GM18498 (cell line): ENCODE measurements around the gene B4GALNT3.

Experiments used
- ATAC-seq: cut with Tn5 transposase; IDR thresholded peaks from one replicate; pipeline ENCODE4 v1.9.1; 2021; ENCODE audit warnings: mild to moderate bottlenecking, moderate library complexity; ENCODE audit not compliant: unreplicated experiment

B4GALNT3 gene

DNA sequence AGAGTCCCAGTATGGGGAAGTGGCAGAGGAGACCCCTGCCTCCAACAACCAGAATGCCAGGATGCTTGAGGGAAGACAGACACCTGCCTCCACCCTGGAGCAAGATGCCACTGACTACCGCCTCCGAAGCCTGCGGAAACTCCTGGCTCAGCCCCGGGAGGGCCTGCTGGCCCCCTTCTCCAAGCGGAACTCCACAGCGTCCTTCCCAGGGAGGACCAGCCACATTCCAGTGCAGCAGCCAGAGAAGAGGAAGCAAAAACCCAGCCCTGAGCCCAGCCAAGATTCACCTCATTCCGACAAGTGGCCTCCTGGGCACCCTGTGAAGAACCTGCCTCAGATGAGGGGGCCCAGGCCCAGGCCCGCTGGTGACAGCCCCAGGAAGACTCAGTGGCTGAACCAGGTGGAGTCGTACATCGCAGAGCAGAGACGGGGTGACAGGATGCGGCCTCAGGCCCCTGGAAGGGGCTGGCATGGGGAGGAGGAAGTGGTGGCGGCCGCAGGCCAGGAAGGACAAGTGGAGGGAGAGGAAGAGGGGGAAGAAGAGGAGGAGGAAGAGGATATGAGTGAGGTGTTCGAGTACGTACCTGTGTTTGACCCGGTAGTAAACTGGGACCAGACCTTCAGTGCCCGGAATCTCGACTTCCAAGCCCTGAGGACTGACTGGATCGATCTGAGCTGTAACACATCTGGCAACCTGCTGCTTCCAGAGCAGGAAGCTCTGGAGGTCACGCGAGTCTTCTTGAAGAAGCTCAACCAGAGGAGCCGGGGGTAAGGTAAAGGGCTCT, 93.7 kb downstream of the B4GALNT3 start:
- ATAC-seq: no peak

DNA sequence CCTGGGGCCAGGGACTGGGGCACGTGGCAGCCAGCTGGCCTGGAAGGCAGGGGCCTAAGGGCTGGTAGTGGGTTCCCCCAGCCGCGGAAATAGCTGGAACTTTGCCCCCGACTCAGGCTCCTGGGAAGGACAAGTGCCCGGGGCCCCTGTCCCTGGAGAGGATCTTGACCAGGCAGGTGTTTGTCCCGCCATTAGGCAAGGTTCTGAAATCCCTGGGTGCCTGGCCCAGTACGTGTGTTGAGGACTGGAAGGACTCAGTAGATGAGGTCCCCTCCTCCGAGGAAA, 94.2 kb downstream of the B4GALNT3 start:
- ATAC-seq: no peak

- ATAC-seq: no peak
These were observed 96.8 kb downstream of the B4GALNT3 start for GRCh38 chr12:556498-556897.

GRCh38 chr12:558580-558979, 98.8 kb downstream of the B4GALNT3 start:
- no peak for ATAC-seq

- no peak for ATAC-seq
These were observed 99.6 kb downstream of the B4GALNT3 start for GRCh38 chr12:559208-559905.

DNA sequence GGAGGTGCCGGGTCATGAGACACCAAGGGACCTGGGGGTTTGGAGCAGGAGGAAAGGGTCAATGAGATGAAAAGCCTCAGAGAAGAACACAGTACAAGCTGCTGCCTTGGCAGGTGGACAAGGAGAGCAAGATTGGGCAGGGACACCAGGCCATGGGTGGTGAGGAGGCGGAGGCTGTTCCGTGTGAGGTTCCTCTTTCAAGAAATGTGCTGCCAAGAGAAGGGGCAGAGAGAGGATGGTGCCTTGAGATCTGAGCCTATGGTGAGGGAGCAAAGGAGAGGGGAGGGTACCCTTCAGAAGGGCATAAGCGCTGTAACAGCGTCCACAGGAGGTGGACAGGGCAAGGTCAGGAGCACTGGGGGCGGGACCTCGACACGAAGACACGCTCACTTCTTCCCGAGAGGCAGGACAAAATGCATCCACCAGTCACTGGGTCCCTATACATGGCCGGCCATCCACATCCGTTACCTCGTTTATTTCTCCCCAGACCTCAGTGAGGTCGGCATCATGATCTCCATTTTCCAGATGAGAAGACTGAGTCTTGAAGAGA, 100.2 kb downstream of the B4GALNT3 start:
- no peak for ATAC-seq

GRCh38 chr12:560691-561390, 101.1 kb downstream of the B4GALNT3 start:
- no peak for ATAC-seq

- no peak for ATAC-seq
These were observed 101.6 kb downstream of the B4GALNT3 start for GRCh38 chr12:561391-561705.

- ATAC-seq: no peak
These were observed 102.3 kb downstream of the B4GALNT3 start for GRCh38 chr12:561908-562593.

DNA sequence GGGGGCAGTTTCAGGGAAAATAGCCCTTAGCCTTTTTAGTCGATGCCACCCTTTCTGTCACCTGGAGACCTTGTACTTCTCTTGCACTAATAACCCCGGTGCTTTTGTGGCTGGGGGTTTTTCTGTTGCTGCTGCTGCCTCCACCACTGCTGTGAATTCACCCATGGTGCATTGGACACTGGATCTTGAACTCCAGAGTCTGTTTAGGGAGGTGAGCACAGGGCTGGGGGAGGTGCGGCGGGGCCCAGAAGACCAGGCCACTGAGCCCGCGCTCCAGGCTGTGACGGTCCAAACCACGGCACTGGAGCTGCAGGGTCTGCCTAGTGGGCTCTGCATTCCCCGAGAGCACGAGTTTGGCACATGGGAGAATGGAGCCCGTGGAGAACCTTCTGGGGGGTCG, 102.9 kb downstream of the B4GALNT3 start:
- ATAC-seq: no peak

DNA sequence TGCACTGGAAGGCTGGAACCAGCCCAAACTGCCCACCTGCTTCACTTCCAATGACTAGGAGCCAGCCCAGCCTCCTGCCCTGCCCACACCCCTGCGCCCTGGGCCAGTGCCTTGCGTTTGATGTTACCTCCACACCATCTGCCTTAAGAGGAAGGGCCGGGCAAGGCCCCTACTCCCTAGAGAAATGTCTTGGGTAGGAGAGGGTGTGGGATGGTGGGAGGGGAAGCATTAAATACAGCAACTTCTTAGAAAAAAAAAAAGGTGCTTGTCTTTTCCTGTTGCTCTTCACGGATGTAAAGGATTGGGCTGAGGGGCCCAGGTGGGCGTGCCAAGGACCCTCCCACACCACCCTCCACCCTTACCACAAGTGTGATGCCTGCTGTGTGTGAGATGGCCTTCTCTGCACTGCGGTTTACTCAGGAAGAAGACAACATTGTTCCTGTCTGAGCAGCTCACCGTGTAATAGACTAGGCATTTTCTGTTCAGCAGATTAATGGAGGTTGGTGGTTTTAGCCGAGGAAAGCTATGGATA, 103.6 kb downstream of the B4GALNT3 start:
- ATAC-seq: no peak

GRCh38 chr12:563787-564298, 104.1 kb downstream of the B4GALNT3 start:
- ATAC-seq: no peak

GRCh38 chr12:565161-565560, 105.4 kb downstream of the B4GALNT3 start:
- ATAC-seq: no peak

DNA sequence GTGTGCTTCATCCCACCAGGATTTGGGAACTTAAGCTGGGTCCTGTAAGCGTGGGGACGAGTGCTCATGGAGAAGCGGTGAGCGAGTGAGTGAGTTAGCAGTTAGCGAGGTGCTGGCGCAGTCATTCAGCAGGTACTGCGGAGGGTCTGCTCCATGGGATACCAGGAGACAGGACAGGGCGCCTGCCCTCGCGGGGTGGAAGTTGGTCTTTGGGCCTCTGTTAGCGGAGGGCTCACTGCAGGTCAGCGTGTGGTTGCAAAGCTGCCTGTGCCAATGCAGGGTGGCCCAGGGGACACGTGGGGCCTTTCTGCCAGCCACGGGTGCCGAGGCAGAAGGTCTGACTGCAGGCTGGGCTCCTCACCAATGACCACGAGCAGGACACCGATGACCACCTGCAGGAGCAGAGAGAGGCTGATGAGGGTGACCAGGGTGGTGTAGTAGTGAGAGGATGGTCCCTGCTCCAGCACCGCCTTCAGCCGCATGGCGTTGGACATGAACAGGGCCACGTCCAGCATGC, 105.9 kb downstream of the B4GALNT3 start:
- no peak for ATAC-seq

GRCh38 chr12:568486-568885, 108.7 kb downstream of the B4GALNT3 start:
- ATAC-seq: no peak

- ATAC-seq: no peak
These were observed 109.4 kb downstream of the B4GALNT3 start for GRCh38 chr12:569091-569676.

- peak; percentile 76 for ATAC-seq
These were observed 110.2 kb downstream of the B4GALNT3 start for GRCh38 chr12:569803-570434.

GRCh38 chr12:570435-570920, 110.7 kb downstream of the B4GALNT3 start:
- no peak for ATAC-seq

DNA sequence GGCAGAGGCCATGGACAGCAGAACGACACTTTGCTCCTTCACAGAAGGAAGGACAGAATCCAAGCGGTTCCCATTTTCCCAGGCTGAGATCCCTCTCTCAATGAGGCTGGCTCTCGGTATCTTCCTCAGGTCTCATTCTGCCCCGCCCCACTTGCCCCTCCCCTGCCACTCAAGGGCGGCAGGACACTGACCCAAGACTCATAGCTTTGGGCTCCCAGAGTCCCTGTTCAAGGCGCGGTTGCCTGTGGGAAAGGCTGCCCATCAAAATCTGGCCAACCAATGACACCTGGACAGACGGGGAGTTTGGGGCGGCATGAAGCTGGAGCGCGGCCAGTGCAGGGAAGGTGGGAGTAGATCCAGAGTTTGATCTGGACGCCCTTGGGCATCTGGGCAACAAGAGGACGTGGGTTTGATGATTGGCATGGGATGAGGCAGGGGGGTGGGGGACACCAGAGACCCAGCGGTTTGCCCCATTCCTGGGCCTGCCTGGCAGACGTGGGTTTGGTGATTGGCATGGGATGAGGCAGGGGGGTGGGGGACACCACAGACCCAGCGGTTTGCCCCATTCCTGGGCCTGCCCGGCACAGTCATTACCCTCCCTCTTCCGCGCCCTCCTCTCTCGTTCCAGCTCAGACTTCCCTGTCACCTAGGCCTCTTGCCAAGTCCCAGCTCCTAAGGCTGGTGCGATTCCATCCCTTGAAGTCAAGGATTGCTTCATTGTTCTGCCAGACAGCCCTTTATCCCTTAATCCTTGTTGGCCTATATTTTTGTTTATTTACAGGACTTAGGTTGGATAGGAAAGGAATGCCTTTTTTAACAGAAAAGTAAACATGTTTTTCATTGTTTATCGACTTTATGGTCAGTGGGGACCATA, 111.4 kb downstream of the B4GALNT3 start:
- ATAC-seq: no peak
